Uterus (tissue), 2 donors: ENCODE measurements around the gene CD1E.

ENCODE experiments used
- POLR2A ChIP-seq, 2 donors: fragments of 450-650 bp; IDR thresholded peaks; one replicate each; pipeline ENCODE4 v1.6.1; 2016; ENCODE audit warnings: antibody characterized with exemption in 2 of 2, mild to moderate bottlenecking in 1 of 2, moderate library complexity in 1 of 2
- TF ChIP-seq, protein P1 (sequence below), 4 experiments: fragments of 200-600 bp in 2 of 4; fragments of 450-650 bp in 2 of 4; sonication (generic) in 2 of 4; IDR thresholded peaks; one replicate each; pipeline ENCODE4 v1.5.1; 2016 to 2019; ENCODE audit warnings: antibody characterized with exemption in 4 of 4, mild to moderate bottlenecking in 2 of 4, moderate library complexity in 1 of 4

- TF ChIP-seq, protein P1, sequence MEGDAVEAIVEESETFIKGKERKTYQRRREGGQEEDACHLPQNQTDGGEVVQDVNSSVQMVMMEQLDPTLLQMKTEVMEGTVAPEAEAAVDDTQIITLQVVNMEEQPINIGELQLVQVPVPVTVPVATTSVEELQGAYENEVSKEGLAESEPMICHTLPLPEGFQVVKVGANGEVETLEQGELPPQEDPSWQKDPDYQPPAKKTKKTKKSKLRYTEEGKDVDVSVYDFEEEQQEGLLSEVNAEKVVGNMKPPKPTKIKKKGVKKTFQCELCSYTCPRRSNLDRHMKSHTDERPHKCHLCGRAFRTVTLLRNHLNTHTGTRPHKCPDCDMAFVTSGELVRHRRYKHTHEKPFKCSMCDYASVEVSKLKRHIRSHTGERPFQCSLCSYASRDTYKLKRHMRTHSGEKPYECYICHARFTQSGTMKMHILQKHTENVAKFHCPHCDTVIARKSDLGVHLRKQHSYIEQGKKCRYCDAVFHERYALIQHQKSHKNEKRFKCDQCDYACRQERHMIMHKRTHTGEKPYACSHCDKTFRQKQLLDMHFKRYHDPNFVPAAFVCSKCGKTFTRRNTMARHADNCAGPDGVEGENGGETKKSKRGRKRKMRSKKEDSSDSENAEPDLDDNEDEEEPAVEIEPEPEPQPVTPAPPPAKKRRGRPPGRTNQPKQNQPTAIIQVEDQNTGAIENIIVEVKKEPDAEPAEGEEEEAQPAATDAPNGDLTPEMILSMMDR (IDR thresholded peaks at IDR 0.05), result no peak
- no peak for TF ChIP-seq POLR2A (IDR thresholded peaks at IDR 0.05)
Observed at GRCh38 chr1:158396646-158397045, 43.0 kb downstream of the CD1E start.
